SIG-M5 treated with dmso at 0.1 percent for 504 hours (cell line): ENCODE measurements around the gene MRPS24.
"Not testable (repeated sequence)": the region's sequence is repeated elsewhere in the genome, so short reads cannot be mapped to it uniquely, and the experiment has no call there.

Experiments
- DNase-seq: peaks from one replicate; lab custom pipeline; 2025; ENCODE audit not compliant: unreplicated experiment; lab: John Stamatoyannopoulos, UW

The MRPS24 gene

GRCh38 chr7:43869006-43869866 lies at the start of gene MRPS24:
TSS of gene MRPS24 (minus strand) at chr7:43869517. CDS start at chr7:43869495, 22 bp downstream.
- DNase-seq = peak; percentile 98

GRCh38 chr7:43915907-43916306 lies 46.6 kb upstream of the MRPS24 start:
- no peak for DNase-seq

GRCh38 chr7:43914795-43915194 lies 45.5 kb upstream of the MRPS24 start:
- no peak for DNase-seq

GRCh38 chr7:43906331-43907010 lies 37.2 kb upstream of the MRPS24 start, which contains the start of gene URGCP:
TSS of gene URGCP (minus strand) at chr7:43906596. CDS start at chr7:43906575, 21 bp downstream.
- peak; percentile 14 for DNase-seq

- DNase-seq = peak; percentile 24
These were observed 36.6 kb upstream of the MRPS24 start for GRCh38 chr7:43905956-43906330.

- DNase-seq = no peak
These were observed 36.1 kb upstream of the MRPS24 start for GRCh38 chr7:43905209-43905946.

- no peak for DNase-seq
These were observed 35.4 kb upstream of the MRPS24 start for GRCh38 chr7:43904533-43905208.

GRCh38 chr7:43902542-43903054 lies 33.3 kb upstream of the MRPS24 start:
- DNase-seq = no peak

GRCh38 chr7:43898571-43898970 lies 29.3 kb upstream of the MRPS24 start:
- DNase-seq = not testable (repeated sequence)

GRCh38 chr7:43895847-43896415 lies 26.6 kb upstream of the MRPS24 start:
- no peak for DNase-seq

- no peak for DNase-seq
These were observed 22.0 kb upstream of the MRPS24 start for GRCh38 chr7:43891069-43891955.

GRCh38 chr7:43890468-43890867 lies 21.2 kb upstream of the MRPS24 start:
- no peak for DNase-seq

- no peak for DNase-seq
These were observed 20.0 kb upstream of the MRPS24 start for GRCh38 chr7:43888993-43889945.

- DNase-seq = no peak
These were observed 15.3 kb upstream of the MRPS24 start for GRCh38 chr7:43884617-43885016.

- DNase-seq = no peak
These were observed 14.9 kb upstream of the MRPS24 start for GRCh38 chr7:43884209-43884608.

GRCh38 chr7:43880596-43880995 lies 11.3 kb upstream of the MRPS24 start:
- no peak for DNase-seq

GRCh38 chr7:43879477-43879876 lies 10.2 kb upstream of the MRPS24 start:
- no peak for DNase-seq

GRCh38 chr7:43878867-43879266 lies 9.6 kb upstream of the MRPS24 start:
- no peak for DNase-seq
